Fibroblast of pulmonary artery (primary cell): ENCODE results near the gene LRG1.
A peak's percentile ranks its signal among the peaks of the same experiment; 100 is the strongest.

Experiments used
- DNase-seq: peaks from one replicate; pipeline ENCODE4 v3.0.0-alpha.2; 2010; ENCODE audit warnings: low read depth
- H3K4me3 ChIP-seq: replicated peaks from 2 replicates; pipeline ENCODE4 v1.5.1; 2011; ENCODE audit warnings: low read depth, mild to moderate bottlenecking, control low read depth, low read length, moderate library complexity
- TF ChIP-seq, protein P1 (sequence below): IDR thresholded peaks from 2 replicates; pipeline ENCODE4 v1.5.1; 2011; ENCODE audit warnings: mild to moderate bottlenecking, control low read depth, low read length, inconsistent platforms; ENCODE audit errors: missing control alignments

LRG1 gene

DNA sequence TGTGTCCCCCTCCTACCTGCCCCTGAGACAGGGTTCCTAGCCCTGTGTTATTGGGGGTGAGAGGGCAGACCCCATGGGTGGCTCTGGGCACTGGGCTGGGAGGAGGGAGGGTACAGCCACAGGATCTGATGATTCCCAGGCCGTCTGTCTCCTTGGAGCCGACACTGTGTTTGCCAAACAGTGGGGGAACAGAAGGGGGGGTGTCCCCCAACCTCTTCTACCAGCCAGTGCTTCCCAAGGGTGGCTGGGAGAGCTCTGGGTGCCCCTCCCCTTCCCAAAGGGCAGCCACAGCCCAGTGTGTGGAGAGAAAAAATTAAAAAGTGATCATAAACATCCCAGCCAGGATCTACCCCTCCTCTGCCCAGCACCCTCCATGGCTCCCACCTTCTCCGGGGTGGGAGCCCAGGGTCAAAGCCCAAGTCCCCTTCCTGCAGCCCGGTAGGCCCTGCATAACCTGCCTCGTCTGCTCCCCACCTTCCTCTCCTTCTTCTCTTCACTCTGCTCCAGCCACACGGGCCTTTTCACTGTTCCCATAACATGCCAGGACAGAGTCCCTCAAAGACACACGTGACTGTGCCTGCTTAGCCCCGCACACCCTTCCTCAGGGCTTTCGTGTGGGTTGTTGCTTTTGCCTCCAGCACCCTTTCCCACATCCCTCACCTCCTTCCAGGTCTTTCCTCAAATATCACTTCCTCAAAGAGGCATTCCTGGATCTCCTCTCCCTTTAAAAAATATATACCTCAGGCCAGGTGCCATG, 20.1 kb downstream of the LRG1 start:
- DNase-seq: peak; percentile 19
- H3K4me3 ChIP-seq: no peak overlapping the region
- TF ChIP-seq, protein P1, sequence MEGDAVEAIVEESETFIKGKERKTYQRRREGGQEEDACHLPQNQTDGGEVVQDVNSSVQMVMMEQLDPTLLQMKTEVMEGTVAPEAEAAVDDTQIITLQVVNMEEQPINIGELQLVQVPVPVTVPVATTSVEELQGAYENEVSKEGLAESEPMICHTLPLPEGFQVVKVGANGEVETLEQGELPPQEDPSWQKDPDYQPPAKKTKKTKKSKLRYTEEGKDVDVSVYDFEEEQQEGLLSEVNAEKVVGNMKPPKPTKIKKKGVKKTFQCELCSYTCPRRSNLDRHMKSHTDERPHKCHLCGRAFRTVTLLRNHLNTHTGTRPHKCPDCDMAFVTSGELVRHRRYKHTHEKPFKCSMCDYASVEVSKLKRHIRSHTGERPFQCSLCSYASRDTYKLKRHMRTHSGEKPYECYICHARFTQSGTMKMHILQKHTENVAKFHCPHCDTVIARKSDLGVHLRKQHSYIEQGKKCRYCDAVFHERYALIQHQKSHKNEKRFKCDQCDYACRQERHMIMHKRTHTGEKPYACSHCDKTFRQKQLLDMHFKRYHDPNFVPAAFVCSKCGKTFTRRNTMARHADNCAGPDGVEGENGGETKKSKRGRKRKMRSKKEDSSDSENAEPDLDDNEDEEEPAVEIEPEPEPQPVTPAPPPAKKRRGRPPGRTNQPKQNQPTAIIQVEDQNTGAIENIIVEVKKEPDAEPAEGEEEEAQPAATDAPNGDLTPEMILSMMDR: no peak

GRCh38 chr19:4519172-4519496, 20.7 kb downstream of the LRG1 start:
- TF ChIP-seq, protein P1: no peak
- no peak for DNase-seq
- H3K4me3 ChIP-seq: no peak overlapping the region

DNA sequence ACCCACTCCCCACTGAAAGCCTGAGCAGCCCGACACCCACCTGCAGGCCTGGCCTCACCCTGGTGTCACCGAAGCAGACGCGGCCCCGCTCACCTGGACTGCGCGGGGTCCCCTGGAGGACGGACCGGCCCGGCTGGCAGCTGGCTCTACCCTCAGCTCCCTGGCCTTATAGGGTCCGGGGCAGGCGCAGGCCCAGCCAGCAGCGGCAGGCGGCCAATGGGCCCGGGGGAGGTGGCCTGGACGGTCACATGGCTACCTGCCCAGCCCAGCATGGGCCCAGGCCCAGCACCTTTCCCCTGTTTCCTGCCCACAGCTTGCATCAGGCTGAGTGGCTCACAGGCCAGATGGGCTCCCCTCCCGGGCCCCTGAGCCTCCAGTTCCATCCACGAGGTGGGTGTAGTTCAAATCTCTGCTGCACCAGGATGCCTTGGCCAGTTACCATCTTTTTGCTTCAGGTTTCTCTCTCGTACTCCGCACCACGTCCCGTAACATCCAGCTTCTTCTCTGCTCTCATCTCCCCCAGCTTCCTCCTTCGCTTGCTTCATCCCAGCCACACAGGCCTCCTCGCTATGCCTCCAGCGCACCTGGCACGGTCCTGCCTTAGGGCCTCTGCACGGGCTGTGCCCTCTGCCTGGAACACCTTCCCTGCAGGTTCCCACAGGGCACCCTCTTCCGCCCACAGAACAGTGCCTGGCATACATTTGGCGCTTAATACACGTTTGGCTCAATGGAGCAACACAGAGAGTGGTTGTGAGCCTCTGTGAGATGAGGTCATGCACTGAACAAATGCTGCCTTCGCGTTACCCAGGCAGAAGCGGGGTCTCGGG, 21.3 kb downstream of the LRG1 start, which contains the start of gene PLIN4:
PLIN4 (minus strand) TSS at position 142 of the 827 bp plus-strand sequence. CDS start 214 bp downstream, outside the sequence.
- H3K4me3 ChIP-seq: peak within 1 kb of the TSS; percentile 21
- peak; percentile 85 for DNase-seq
- TF ChIP-seq, protein P1: no peak

- no peak for DNase-seq
- no peak overlapping the region for H3K4me3 ChIP-seq
- TF ChIP-seq, protein P1: no peak
These were observed 22.3 kb downstream of the LRG1 start for GRCh38 chr19:4517451-4518057.

DNA sequence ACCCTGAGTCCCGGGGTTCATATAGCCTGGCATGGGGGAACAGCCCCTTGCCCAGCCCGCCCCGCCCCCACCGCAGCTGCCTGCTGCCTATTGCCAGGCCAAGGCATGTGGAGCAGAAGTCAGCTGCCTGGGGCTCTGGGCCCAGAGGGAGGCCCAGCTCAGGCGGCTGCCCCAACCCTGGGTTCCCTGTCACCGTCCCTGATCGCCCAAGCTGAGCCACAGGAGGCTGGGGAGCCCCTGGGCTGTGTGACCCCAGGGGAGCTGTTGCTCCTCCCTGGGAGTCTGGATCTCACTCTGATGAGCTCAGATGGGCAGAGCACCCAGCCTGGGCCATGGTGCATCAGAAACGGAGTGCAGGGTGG, 22.9 kb downstream of the LRG1 start:
- no peak overlapping the region for H3K4me3 ChIP-seq
- TF ChIP-seq, protein P1: no peak
- DNase-seq: no peak

GRCh38 chr19:4516199-4516938, 23.5 kb downstream of the LRG1 start:
- H3K4me3 ChIP-seq: no peak overlapping the region
- no peak for DNase-seq
- TF ChIP-seq, protein P1: no peak
